NCI-H1417 (cell line): ENCODE data around the gene MYBPC1.
"Not testable (repeated sequence)": the region's sequence is repeated elsewhere in the genome, so short reads cannot be mapped to it uniquely, and the experiment has no call there.

Experiments used
- DNase-seq, 3 experiments: peaks; one replicate each; lab custom pipeline; 2025; lab: John Stamatoyannopoulos, UW

Gene MYBPC1

DNA sequence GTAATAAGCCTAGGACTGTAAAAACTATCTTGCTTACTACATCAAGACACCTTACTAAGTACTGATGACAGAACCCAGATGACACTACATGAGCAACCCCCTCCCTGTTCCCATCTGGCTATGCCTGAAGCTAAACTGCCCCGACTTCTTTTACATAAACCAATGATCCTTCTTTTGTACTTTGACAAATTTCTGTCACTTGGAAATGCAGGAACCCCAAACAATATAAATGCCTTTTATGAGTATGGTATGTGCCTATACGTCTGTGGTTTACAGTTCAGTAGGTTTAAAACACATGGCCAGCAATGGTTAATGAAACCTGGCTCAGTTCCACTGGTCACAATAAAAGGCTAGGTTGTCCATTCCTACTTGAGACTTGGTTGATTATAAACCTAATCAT, 138.4 kb downstream of the MYBPC1 start:
- DNase-seq, result no peak

DNA sequence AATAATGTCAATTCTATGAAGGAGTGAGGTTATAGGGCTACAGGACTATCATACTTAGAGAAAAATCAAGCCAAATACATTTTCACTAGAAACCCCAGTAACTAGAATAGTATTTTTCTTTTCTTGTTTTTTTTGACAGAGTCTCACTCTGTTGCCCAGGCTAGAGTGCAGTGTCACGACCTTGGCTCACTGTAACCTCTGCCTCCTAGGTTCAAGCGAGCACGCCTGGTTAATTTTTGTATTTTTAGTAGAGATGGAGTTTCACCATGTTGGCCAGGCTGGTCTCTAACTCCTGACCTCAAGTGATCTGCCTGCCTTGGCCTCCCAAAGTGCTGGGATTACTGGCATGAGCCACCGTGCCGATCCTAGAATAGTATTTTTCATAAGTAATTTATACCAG, 139.7 kb downstream of the MYBPC1 start:
- not testable (repeated sequence) for DNase-seq
